Fibroblast of lung (primary cell): ENCODE measurements around the gene ATP5F1D.

Experiments used
- EZH2 ChIP-seq: IDR thresholded peaks from 2 replicates; pipeline ENCODE4 v1.5.1; 2012; ENCODE audit warnings: low read length, control low read depth, mild to moderate bottlenecking; ENCODE audit errors: missing control alignments
- TF ChIP-seq, protein P1 (sequence below), 2 donors: IDR thresholded peaks in 1 of 2; conservative IDR thresholded peaks in 1 of 2; 1 replicate in 1 of 2; 2 replicates in 1 of 2; pipeline ENCODE4 v1.5.1; 2011 to 2012; ENCODE audit warnings: low read length in 2 of 2, control low read depth in 1 of 2, inconsistent platforms in 1 of 2, low read depth in 1 of 2, mild to moderate bottlenecking in 1 of 2

DNA sequence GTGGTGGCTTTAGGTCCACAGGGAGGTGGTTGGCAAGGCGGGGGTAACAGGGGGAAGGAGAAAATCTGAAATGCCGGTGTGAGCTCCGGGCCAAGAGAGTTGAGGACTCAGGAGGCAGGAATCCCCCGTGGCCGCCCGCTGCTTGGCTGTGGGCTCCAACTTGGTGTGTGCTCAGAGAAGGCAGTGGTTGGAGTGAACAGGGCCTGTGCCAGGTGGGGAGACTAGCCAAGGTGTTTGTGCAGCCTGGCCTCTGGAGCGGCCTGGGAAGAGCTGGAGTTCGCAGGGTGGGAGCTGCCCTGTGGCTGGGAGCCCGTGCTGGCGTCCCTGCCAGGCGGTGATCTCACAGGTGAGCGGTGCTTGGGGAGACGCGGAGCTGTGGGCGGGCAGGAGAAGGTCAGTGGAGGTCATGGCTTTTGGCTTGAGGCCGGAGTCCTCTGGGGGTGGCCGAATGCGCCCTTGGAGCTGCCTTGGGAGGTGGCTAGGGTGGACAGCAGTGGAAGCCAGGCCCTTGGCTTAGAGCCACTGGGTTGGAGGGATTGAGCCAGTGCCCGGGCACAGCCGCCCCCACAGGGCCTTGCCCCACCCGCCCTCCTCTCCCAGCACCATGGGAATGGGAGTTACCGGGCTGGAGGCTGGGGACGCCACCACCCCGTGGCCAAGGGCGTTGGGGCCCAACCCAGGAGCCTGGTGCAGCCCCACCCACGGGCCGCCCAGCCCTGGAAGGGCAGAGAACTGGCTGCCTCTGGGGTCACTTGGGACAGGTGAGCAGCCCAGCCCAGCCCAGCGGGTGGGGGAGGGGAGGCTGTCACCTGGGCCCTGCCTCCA, 20.5 kb downstream of the ATP5F1D start:
- TF ChIP-seq, protein P1, sequence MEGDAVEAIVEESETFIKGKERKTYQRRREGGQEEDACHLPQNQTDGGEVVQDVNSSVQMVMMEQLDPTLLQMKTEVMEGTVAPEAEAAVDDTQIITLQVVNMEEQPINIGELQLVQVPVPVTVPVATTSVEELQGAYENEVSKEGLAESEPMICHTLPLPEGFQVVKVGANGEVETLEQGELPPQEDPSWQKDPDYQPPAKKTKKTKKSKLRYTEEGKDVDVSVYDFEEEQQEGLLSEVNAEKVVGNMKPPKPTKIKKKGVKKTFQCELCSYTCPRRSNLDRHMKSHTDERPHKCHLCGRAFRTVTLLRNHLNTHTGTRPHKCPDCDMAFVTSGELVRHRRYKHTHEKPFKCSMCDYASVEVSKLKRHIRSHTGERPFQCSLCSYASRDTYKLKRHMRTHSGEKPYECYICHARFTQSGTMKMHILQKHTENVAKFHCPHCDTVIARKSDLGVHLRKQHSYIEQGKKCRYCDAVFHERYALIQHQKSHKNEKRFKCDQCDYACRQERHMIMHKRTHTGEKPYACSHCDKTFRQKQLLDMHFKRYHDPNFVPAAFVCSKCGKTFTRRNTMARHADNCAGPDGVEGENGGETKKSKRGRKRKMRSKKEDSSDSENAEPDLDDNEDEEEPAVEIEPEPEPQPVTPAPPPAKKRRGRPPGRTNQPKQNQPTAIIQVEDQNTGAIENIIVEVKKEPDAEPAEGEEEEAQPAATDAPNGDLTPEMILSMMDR (conservative IDR thresholded peaks at IDR 0.05 in 1 of 2, IDR thresholded peaks at IDR 0.05 in 1 of 2; ENCODE audit: low read depth in 1 of 2, low read length in 2 of 2): no peak
- TF ChIP-seq EZH2: no peak
